ENCODE data around the gene CCDC54.

- no peak for TF ChIP-seq CTCF (IDR thresholded peaks at IDR 0.05)
- TF ChIP-seq POLR2AphosphoS5 (IDR thresholded peaks at IDR 0.05) = no peak
These were observed 33.8 kb downstream of the CCDC54 start for GRCh38 chr3:107411056-107411455.

Measured in prostate gland (tissue), 2 donors.